Esophagus muscularis mucosa (tissue), 4 donors: Measurements from ENCODE around the gene CHCHD6.

Source experiments
- CTCF ChIP-seq, 3 experiments: fragments of 200-600 bp in 2 of 3; fragments of 450-650 bp in 1 of 3; sonication (generic) in 2 of 3; IDR thresholded peaks; one replicate each; pipeline ENCODE4 v1.5.1; 2017 to 2019; ENCODE audit warnings: antibody characterized with exemption in 3 of 3, mild to moderate bottlenecking in 2 of 3, moderate library complexity in 1 of 3
- EP300 ChIP-seq: sonication (generic); formaldehyde crosslinking; IDR thresholded peaks from one replicate; pipeline ENCODE4 v1.6.1; 2017; ENCODE audit warnings: antibody characterized with exemption
- POLR2AphosphoS5 ChIP-seq, 2 donors: sonication (generic); formaldehyde crosslinking; IDR thresholded peaks; one replicate each; pipeline ENCODE4 v1.6.1; 2017; ENCODE audit warnings: antibody characterized with exemption in 2 of 2

DNA sequence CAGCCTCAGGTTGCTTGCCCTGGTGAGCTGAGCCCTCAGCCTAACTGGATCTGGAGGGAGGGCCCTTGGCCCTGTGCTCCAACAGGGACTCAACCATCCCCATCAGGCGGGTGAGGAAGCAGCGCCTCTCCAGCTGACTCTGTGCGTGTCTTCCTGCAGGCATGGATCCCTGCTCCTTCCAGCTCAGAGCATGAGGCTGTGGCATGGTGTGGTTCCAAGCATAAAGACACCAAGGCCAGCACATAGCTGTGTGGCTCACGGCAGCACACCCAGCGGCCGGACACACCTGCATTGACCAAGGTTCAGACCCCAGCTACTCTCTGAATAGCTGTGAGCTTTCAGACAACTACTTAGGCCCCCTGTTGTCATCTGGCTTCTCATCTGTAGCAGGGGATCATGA lies 147.9 kb downstream of the CHCHD6 start:
- TF ChIP-seq CTCF (IDR thresholded peaks at IDR 0.05) (no peak), POLR2AphosphoS5 (IDR thresholded peaks at IDR 0.05) (no peak), EP300 (no peak)
